ENCODE results near the gene PLLP.
"Not testable (repeated sequence)": the region's sequence is repeated elsewhere in the genome, so short reads cannot be mapped to it uniquely, and the experiment has no call there.

The PLLP gene

DNA sequence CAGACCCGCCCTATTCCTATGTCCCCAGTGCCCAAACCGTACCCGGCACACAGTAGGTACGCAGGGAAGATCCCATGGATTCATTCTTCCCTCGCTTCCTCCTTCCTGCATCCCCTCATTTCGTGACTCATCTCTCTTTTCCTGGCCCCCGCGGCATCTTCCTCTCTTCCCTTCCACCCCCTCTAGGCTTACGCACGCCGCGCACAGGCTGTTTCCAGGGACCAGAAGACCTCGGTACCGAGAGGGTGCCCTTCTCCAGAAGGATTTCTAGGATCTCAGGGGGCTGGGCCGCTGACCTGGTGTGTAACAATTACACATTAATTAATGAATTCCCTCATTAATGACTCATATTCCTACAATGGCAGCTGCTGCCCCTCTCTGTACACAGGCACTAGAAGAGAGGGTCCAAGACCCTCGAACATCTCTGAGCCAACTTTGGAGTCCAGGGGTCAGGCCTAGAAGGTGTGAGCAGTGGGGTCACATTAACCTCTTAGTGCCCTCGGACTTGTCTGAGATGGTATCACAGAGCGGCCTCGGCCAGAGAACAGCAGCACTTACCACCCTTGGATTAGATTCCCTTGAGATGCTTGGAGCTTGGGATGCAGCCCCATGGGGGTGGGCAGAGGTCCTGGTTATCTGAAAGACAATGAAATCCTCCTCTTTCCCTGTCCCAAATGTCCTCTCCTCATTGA, 16.8 kb upstream of the PLLP start:
- no peak for DNase-seq

DNA sequence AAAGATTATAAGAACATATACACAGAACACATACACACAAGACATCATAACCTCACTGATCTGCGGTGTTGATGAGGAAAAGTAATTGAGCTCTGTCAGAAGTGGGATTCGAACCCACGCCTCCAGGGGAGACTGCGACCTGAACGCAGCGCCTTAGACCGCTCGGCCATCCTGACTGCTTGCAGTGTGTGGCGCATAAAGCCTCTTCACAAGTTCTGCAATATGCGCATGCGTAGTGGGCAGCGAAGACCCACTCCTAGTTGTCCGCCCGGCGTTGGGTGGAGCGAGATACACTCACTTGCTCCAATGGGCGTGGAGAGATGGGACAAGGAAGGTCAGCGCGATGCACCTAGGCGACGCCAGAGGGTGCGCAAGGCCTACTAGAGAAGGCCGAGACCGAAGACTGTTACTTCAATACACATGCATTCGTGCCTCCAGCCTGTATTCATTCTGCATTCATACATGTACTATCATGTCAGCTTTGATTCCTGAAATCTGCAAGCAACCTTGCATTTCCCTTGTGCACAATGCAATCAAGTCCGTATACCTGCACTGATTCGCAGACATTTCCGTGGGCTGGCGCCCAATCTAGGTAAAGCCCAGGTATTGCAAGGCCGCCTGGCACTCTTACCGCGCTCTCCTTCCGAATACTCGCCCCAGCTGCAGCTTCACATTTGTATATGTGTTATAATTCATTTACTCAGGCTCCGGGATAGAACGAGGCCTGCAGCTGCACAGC, 16.1 kb upstream of the PLLP start:
- peak; percentile 99 for DNase-seq

DNA sequence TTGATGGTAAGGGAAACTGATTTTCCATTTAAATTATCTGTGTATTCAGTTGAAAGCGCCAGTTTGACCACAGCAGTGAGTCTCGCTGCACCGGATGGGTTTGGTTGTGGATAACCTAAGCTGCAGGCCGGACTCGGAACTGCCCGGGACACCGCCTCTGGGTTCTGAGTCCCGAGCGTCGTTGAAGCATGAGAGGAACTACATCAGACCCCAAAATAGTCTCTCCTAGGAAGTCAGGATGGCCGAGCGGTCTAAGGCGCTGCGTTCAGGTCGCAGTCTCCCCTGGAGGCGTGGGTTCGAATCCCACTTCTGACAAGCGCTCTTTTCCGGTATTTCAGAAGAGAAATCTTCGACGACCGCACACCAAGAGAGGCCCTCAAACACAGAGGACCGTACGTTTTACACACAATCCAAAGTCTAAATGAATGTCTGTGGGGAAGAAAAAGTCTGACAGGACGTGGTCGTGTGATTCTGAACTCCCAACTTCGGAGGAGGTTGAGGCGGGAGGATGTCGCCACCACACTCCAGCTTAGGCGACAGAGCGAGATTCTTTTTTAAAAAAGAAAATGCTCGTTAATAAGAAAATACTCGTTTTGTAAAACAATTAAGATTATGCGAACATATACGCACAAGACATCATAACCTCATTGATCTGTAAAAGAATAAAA, 15.4 kb upstream of the PLLP start:
- peak; percentile 85 for DNase-seq

DNA sequence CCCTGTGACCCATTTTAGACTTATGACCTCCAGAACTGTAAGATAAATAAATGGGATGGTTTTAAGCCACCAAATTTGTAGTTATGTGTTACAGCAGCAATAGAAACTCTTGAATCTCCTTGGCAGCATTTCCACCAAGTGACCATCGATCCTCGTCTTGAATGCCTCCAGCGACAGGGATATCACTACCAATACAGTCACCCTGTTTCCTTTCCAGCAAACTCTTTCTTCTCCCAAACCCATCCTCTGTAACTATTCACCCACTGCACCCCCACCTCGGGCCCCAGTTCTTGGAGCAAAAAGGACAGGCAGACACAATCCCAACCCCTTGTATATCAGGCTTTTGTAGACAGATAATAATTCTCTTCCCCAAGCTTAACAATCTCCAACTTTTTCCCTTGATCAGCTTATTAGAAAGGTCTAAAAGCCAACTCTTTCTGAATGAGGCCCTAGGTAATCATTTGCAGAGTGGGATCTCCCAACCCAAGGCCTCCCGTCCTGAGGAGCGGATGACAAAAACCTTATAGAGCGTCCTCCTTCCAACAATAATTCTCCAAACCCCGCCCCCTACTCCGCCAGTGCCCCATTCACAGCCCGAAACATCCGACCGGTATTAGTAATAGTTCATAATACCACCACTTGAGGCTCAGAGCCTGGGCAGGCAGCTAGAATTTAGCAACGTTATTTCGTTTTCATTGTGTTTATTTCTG, 14.7 kb upstream of the PLLP start:
- DNase-seq, result no peak

DNA sequence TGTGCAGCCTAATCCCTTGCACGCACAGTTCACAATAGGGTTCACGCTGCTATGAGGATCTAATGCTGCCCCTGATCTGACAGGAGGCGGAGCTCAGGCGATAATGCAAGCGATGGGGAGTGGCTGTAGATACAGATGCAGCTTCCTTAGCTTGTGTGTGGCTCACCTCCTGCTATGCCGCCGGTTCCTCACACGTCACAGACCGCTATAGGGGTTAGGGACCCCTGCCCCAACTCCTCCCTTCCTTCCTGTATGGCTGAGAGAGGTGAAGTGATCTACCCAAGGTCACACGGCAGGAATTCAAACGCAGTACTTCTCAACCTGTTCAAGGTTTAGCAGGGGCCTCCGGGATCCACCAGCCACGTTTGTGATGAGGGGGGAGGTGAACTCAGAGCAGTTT, 13.4 kb upstream of the PLLP start:
- DNase-seq, result peak; percentile 80

GRCh38 chr16:57289391-57290257, 5.2 kb upstream of the PLLP start:
- DNase-seq, result no peak

DNA sequence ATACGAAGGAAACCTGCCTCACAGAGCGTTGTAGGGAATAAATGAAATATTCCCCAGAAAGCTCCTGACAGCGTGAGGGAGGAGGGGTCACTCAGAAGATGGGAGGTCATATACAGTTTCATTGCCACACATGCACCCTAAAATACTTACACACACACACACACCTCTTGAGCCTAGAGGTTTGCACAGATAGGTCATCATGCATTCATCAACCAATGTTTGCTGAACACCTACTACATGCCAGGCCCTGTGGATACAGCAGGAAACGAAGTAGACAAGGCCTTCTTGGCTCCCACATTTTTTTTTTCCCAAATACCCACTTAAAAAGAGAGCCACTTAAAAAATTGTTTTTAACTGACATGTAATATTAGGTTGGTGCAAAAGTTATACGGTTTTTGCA, 907 bp upstream of the PLLP start:
- no peak for DNase-seq

GRCh38 chr16:57284952-57285363, 486 bp upstream of the PLLP start:
- DNase-seq, result no peak

- DNase-seq, result no peak
Observed at GRCh38 chr16:57283959-57284208, 588 bp downstream of the PLLP start.

DNA sequence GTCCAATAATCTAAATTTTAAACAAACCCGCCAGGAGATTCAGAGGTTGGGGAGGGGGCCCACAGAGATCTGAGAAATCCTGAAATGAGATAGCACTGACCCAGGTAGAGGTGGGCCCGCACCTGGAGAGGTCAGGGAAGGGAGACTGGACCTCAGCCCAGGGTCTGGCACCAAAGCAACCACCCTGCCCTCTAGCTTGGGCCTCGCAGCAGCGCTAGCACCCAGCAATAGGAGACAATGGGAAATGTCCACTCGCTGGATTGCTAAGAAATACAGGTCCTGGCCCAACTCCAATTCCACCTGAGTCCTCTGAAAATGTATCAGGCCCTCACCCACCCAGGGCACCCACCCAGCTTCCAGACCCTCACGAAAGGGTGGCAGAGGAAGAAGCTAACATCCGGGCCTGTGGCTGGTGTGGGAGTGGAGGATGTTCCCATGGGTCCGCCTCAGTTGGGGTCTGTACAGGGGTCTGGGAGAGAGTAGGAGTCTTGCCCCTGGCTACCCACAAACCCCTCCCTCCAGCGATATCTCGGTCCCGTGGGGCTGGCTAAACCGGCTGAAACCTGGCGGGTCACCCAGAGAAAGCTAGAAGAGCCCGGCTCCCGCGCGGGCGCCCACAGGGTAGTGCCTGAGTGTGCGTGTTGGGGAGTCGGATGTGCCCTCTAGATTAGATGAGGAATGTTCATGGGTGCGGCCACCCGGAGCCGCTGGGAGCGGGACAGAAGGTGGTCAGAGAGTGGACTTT, 1.1 kb downstream of the PLLP start:
- no peak for DNase-seq

DNA sequence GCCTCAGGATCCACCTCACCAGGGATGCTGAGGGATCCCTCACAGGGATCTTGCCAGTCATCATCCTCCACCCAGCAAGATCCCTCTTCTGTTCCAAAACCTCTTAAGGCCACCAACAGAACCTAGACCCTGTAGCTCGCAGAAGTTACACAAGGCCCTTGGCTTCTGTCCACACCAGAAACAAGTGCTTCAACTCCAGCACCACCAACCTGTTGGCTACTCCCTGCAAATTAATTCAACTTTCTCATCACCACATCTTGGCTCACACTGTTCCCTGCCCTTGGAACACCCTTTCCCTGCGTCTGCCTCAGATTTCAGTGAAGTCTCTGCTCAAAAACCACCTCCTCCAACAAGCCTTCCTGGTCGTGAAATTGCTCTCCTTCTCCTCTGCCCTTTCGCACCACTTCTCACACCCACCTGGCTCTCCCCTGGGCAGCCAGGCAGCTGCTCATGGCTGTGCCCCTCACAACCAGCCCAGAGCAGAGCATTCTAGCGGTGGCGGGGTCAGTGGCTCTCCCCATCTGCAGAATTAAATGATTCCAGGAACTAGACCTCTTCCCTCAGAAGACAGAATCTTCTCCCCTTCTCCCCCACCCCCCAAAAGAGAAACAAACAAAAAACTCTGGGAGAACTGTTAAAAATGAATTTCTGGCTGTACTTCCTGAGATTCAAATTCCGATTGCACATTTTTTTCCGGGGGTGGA, 1.8 kb downstream of the PLLP start:
- no peak for DNase-seq

DNA sequence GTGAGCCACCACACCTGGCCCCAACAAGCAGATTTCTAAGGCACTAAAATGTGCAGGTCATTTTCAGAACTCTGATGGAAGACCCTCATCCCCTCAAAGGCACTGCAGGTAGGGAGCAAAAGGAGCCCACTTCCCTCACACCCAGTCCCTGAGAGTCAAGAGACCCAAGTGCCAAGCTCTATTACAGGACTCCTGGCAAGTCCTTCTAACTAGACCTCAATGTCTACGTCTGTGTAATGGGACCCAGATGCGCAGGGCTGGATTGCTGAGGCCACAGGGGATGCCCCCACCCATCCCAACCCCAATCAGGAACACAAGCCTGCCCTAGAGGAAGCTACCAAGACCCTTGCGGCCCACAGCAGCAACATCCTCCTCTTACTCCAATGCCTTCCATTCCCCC, 2.7 kb downstream of the PLLP start:
- no peak for DNase-seq

GRCh38 chr16:57279780-57280638, 4.5 kb downstream of the PLLP start:
- DNase-seq, result peak; percentile 49

DNA sequence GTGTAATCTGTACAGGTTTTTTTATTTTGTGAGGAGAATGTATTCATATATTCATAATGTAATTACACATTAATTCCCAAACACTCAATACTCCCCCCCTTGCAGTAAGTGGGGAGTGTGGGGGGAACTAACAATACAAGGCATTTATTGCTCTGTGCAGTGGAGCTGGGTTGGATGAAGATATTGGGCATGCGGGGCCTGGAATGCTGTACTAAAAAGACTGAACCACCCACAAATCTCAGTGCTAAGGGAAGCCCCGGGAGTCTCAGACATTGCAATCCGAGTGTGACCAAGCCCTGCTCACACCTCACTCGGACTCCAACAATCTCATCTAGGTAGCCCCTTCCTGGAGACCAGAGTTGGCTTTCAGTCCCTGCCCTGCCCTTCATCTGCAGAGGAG, 6.0 kb downstream of the PLLP start:
- no peak for DNase-seq

DNA sequence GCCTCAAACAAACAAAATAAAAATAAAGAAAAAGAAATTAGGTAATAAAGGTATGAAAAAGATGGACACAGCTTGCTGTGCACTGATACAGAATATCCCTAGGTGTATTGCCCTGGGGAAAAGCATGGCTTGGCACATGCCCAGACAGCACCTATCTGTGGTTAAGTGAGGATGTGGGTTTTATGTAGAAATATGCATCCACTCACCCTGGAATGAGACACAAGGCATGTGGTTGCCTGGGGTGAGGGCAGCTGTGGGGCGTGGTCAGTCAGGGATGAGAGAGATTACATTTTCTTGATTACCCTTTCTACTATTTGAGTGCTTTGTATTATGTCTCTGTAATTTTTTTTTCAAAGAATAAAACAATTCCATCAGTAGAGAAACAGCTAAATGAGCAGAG, 6.9 kb downstream of the PLLP start:
- DNase-seq, result peak; percentile 80

- no peak for DNase-seq
Observed at GRCh38 chr16:57276596-57276995, 7.9 kb downstream of the PLLP start.

DNA sequence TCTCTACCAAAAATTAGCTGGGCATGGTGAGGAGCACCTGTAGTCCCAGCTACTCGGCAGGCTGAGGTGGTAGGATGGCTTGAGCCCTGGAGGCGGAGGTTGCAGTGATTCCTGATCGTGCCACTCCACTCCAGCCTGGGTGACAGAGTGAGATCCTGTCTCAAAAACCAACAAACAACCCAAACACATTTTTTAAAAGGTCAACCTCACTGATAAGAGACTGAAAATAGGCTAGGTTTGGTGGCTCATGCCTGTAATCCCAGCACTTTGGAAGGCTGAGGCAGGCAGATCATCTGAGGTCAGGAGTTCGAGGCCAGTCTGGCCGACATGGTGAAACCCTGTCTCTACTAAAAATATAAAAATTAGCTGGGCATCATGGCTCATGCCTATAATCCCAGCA, 8.5 kb downstream of the PLLP start:
- DNase-seq, result not testable (repeated sequence)

- DNase-seq, result no peak
Observed at GRCh38 chr16:57273826-57274225, 10.6 kb downstream of the PLLP start.

GRCh38 chr16:57273359-57273758, 11.1 kb downstream of the PLLP start:
- no peak for DNase-seq

DNA sequence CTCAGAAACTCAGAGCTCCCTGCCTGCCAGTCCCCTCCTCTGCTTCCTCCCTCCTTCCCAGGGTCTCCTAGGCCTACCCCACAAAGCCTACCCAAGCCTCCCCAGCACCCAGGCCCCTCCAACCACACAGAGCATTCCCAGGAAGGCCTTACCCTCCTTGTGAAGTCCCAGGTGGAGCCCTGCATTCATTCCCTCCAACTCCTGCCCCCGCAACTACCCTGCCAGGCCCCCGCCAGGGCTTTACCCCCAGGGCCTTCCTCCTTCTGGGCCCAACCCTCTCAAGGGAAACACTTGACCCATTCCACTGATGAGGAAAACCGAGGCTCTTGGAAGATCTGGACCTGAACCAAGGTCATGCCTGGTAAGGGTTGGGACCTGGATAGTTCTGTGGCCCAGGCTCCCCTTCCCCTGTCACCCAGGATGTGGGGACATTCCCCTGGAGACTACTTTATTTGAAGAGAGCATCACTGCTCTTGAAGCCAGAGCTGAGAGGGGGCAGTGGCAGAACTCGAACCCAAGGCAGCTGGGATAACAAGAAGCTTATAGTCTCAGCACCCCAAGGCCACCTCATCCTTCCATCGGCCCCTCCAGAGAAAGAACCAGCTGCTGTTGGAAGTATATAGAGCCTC, 12.5 kb downstream of the PLLP start:
- no peak for DNase-seq

Data from central memory CD4-positive, alpha-beta T cell (primary cell).